Gastroesophageal sphincter (tissue), 3 donors: ENCODE data around the gene TXNDC11.

ENCODE experiments used
- CTCF ChIP-seq, 4 experiments: fragments of 200-600 bp in 2 of 4; fragments of 450-650 bp in 2 of 4; sonication (generic) in 1 of 4; IDR thresholded peaks; one replicate each; pipeline ENCODE4 v1.5.1; 2017 to 2019; ENCODE audit warnings: antibody characterized with exemption in 4 of 4, mild to moderate bottlenecking in 2 of 4, moderate library complexity in 2 of 4
- EP300 ChIP-seq: sonication (generic); formaldehyde crosslinking; IDR thresholded peaks from one replicate; pipeline ENCODE4 v1.6.1; 2017; ENCODE audit warnings: antibody characterized with exemption, mild to moderate bottlenecking
- POLR2A ChIP-seq, 2 donors: fragments of 450-650 bp; IDR thresholded peaks; one replicate each; pipeline ENCODE4 v1.6.1; 2017; ENCODE audit warnings: antibody characterized with exemption in 2 of 2, mild to moderate bottlenecking in 2 of 2, moderate library complexity in 1 of 2
- POLR2AphosphoS5 ChIP-seq: sonication (generic); formaldehyde crosslinking; IDR thresholded peaks from one replicate; pipeline ENCODE4 v1.6.1; 2017; ENCODE audit warnings: antibody characterized with exemption

GRCh38 chr16:11788914-11789313, 46.3 kb upstream of the TXNDC11 start:
- no peak for TF ChIP-seq CTCF (IDR thresholded peaks at IDR 0.05)
- no peak for TF ChIP-seq POLR2A (IDR thresholded peaks at IDR 0.05)
- TF ChIP-seq EP300: no peak
- no peak for TF ChIP-seq POLR2AphosphoS5
